Activated CD4-positive, alpha-beta T cell treated with anti-CD3 and anti-CD28 coated beads, Interleukin-10, Interleukin-2, amounts not matched to agents 100 ng/mL and 50 ng/mL, durations not matched to agents 16 hours and 8 hours (primary cell): Measurements from ENCODE around the gene RNLS.
A peak's percentile ranks its signal among the peaks of the same experiment; 100 is the strongest.

Experiments
- DNase-seq: peaks from one replicate; pipeline ENCODE4 v3.0.0-alpha.2; 2020

The RNLS gene

DNA sequence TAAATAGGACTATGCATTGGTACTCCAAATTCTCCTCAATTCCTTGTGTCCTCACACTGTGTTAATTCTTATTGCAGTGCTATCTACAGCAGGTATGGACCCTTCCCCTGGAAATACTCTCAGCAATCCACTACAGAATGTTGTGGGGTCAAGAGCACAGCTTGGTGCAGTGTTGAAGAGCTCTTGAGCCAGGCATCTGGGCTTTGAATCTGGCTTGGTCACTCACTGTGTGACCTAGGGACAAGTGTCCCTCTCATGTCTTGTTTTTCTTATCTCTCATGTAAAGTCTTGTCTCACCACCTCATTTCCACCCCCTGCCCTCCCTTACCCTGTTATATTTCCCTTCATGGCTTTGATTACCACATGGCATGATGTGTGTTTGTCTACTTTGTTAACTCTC is 159.4 kb downstream of the RNLS start:
- no peak for DNase-seq

DNA sequence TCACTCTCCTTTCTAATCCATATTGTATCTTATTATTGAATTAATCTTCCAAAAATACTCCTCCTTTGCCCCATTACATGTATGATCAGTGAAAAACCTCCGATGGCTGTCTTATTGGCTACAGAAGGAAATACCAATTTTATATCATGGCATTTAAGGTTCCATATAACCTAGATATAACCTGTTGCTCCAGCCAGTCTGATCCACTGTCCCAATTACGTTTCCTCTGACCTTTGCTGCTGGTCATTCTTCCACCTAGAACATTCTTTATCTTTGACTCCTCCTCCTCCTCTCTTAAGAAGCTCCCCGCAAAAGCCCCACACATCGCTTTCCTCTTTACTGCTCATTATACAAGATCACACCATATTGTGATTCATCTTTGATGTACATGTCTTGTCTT is 161.5 kb downstream of the RNLS start:
- DNase-seq, result no peak

DNA sequence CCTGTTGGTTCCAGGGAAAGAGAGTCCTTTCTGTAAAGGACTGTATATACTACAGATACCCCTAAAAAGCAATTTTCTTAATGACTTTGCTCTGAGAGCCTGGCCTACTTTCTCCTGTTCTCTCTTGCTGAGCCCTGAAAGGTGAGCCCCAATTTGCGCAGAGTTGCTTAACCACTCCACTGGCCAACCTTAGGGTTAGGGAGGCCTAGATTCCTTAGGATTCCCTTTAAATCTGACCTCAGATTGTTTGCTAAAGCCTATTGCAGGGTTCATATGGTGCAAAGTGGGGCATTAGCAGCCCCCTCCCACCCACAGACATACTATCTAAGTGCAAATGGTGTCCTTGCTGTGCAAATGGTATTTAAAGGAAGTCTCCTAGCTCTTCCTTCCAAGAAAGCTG is 164.2 kb downstream of the RNLS start:
- DNase-seq, result no peak

DNA sequence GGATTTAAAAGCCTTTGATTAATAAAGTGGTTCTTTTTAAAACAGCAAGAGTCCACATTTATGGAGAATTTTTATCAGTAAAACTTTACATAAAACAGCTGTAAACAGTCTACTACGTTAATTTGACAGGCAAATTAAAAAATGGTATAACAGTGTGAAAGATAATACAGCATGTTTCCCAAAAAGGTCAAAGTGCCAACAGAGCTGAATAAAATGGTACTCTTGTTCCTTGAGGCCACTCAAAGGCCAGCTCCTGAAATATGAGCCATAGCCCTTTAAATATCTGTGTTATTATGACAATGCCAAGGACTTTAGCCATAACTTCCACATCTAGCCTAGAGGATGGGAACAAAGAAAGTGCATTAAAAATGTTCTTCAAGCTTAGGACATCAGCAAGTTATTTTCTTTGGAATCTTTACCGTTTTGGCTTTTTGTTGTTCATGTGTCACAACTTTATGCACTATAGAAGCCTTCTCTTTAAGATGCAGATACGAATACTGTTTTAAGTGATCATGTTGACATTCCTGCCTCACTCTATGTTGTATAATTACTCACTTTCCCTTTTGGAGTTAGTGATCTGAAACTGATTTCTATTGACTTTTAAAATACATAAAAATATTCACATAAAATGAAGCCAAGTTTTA is 165.6 kb downstream of the RNLS start:
- no peak for DNase-seq

DNA sequence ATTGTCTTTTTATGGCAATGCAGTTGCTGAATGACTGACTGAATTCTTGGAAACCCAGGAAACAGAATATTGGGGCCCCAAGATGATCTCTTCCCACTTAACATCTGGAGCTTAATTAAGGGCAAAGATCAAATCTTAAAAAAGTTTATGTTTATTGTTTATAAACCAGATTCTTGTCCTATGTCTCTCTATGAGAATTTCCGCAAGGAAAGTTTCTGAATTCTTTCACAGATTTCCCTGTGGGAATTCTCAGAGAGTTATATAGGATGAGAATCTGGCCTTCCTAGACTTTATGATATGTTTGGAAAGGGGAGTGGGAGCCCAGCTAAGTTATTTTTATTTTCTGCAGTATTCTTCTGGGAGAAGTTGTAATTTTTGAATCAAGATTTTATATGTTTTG is 166.3 kb downstream of the RNLS start:
- DNase-seq, result no peak

DNA sequence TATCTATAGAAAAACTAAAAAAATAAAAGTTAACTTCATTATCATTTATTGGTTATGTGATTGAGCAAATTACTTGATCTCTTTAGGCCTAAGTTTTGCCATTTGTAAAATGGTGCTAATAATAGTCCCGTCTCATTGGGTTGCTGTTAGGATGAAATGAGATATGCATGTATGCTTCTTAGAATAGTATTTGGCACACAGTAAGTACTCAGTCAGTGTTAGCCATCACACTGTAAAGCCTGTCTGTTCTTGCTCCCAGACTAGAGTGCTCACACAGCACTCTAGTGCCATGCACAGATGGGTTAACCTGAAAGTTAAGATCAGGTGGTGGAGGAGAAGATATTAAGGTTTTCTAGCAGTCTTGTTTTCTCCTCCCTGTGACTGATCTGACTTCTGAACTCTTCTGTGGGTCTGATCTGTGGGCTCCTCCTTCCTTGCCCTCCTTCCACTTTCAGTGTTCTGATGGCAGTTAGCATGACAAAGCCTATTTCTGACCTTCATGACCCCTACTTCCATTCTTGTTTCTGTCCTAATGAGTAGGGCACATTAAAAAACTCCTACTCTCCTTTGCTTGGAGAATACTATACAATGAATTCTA is 167.5 kb downstream of the RNLS start:
- DNase-seq, result no peak

DNA sequence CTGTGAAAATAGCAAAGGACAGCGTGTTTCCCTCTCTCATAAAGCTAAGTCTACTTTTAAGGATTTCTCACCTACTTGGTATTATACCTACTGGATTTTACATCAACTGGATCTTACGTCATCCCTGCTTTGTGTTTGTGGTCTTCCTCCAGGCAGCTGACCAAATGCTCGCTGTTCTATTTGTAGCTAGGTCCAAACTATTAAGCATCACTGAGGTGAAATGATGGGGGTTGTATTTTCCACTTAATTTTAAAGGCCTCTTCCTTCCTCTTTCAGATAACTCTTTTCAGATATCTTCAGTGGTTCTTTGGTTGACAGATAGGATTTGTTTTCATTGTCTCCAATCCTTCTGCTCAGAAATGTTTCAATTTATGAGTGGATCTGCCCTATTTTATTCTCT is 169.7 kb downstream of the RNLS start:
- no peak for DNase-seq

DNA sequence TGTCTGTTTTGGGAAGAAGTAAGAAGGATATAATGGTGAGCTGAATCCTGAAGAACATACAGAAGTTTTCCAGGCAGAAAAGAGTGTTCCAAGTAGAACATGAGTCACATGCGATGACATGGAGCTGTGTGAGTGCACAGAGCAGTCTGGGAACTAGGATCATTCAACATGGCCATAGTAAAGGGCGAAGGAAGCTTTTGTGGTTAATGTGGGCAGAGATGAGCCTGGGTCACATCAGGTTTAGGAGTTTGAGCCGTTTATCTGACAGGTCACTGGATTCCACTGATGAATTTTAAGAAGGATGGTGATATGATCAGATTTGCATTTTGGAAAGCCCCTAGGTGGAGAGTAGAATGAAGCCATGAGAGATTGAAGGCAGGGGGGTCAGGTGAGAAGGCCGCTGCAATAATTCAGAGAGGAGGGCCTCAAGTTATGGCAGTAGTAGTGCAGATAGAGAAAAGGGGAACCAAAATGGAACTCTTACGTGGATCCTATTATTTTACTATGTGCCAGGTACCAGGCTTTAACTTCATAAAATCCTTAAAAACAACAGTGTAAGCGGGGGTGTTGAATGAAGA is 171.3 kb downstream of the RNLS start:
- DNase-seq, result no peak

DNA sequence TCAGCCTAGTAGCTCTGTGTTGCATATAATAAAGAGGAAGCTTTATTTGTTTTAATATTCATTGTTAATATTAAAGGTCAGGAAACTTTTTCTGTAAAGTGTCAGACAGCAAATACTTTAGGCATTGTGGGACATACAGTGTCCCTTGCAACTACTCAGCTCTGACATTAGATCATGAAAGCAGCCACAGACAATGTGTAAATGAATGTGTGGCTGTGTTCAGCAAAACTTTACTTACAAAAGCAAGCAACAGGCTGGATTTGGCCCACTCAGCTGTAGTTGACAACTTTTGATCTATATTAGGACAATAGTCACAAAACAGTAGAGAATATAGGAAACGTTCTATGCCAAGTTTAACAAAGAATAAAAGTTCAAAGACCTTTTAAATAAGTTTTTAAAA is 173.3 kb downstream of the RNLS start:
- DNase-seq, result no peak

DNA sequence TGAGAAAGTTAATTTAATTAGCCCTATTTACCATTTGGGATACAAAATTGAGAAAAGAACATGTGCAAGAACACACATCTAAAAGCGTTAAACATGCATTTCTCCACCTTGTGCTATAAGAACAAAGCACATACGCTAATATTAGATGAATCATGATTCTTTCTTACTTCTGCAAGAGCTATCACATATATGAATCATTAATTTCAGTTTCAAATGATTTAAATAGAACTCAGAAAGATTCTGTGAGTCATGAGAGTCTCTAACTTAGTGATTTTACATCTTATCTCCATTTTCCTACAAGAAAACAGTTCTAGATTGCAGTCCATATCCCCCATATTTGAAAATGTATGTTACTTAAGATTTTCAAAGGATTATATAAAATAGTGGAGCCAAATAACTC is 173.9 kb downstream of the RNLS start:
- peak; percentile 15 for DNase-seq

DNA sequence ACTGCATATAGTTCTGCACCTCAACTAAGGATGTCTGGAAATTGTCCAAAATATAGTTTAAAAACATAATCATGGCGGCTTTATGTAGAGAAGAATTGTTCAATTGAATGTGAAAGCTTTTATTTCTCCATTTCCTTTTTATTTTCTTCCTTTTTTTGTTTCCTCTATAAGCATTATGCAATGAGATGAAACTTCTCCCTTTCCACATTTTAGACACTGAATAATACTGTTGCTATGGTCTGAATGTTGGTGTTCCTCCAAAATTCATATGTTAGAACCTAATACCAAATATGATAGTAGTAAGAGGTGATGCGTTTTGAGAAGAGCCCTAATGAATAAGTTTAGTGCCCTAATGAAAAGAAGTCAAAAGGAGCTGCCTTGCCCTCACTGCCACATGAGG is 175.0 kb downstream of the RNLS start:
- no peak for DNase-seq

DNA sequence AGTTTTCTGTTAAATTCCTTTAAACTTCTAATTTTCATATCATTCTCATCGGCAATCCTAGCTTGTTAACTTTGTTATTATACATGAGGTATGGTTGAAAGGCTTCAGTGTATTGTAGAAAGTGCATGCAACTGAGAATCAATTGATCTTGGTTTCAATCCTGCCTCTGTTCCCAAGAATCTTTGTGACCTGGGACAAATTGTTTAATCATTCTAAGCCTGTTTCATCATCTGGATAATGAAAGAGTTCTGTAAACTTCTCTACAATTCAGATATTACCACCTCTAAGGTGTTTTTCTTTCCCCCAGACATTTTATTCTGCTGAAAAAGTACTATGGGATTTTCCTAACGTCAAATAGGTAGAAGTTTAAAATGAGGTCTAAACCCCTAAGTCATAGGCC is 179.0 kb downstream of the RNLS start:
- DNase-seq, result no peak

DNA sequence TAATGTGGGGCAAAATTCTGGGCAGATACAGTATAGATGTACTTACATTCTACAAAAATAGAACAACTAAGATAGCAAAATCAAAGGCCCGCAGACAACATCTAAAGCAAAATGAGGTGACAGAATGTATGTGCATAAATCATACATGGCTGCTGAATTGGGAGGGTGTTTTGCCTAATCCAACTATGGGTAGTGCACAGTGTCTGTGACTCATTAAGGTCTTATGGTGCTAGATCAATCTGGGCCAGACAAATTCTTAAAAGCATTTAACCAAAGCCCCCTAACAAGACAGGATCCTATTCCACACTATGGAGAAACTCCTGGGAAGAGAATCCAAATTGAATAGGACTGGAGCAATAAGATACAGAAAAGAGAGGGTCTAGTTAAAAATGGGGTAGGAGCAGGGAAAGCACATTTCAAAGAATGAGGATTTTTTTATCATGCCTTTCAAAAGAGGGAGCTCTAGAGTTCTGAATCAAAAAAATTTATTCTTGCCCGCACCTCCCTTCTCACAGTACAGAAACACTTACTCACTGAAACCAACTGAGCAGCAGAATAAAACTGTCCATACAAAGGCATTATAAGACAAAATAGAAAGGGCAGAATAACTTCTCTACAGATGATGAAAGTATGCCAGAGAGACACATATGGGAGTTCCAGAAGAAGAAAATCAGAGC is 181.3 kb downstream of the RNLS start:
- DNase-seq, result peak; percentile 22

DNA sequence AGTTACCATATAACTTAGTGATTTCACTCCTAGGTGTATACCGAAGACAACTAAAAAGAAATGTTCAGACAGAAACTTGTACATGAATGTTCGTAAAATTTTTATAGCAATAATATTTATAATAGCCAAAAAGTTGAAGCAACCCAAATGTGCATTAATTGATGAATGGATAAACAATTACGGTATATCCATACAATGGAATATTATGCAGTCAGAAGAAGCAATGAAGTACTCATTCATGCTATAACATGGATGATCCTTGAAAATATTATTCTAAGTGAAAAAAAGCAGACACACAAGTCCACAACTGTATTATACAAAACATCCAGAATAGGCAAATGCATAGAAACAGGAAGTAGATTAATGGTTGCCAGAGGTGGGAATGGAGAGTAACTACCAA is 183.9 kb downstream of the RNLS start:
- DNase-seq, result no peak

DNA sequence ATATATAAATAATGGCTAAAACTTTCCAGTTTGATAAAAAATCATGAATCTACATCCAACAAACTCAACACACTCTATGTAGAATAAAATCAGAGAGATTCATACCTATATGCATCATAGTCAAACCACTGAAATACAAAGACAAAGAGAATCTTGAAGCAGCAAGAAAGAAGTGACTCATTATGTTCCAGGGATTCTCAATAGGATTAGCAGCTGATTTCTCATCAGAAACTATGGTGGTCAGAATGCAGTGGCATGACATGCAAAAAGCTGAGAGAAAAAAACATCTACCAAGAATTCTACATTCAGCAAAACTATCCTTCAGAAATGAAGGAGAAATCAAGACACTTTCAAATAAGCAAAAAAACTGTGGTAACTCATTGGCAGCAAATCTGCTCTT is 187.4 kb downstream of the RNLS start:
- no peak for DNase-seq

DNA sequence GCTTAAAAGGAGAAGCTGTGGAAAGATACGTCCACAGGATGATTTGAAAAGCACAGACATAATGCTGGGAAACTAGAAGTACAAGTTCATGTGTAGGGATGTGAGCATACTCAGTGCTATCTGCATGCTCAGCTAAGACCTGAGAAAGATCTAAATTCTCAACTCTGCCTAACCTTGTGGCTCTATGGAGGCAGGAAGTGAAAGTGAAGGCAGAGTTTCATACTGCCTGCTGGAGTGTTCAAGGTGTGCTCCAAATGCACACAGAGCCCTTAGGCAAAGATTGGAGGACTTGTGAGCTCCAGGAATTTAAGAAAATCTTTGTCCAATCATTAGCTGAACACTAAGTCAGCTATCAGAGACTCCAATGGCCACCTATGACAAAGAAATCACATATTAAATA is 190.9 kb downstream of the RNLS start:
- DNase-seq, result peak; percentile 69

DNA sequence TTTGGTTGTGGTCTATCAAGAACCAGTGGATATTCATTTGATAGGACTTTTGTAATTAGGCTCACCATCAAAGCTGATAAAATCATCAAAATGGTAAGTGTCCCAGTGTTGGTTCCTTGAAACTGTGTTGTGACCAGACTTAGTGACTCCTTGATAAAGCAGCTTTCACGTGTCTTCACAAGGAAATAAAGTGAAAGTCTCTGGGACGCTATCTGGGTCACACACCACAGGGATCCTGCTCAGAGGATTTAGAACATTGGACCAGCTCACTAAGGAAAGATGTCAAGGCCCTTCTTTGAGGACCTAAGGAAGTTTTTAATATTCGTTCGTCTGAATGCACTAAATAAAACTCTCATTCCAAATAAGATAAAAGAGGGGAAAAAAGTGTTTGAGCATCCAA is 193.1 kb downstream of the RNLS start:
- no peak for DNase-seq

DNA sequence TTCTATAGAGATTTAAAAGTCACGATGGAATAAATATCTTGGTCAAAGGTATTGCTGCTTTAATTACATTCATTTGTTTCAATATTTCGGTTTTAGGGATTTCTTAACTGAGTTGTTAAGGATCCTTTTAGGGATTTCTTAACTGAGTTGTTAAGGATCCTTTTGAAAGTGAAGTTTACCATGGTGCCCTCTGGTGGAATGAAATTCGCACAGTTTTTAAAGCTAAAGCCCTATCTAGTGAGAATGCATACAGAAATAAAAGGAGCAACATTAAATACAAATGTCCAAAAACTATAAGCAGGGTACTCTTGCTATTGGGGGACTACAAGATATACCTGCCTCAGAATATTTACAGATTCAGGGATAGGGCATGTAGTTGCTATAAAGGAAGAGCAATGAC is 193.7 kb downstream of the RNLS start:
- DNase-seq, result peak; percentile 55

DNA sequence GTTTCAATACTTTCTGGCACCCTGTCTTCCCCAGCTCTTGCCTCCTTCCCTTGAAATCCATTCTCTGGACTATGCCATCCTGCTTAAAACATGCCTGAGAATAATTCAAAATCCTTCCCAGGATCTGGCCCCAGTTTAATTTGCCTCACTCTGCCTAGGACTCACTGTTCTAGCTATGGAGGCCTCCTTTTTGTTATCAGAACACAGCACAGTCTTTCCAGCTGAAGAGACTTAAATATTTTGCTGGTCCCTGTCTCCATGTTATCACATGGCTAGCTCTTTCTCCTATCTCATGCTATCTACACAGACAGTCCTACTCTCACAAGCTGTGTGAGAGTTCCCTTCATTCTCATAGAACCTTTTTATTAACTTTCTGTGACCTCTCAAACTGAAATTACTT is 194.8 kb downstream of the RNLS start:
- no peak for DNase-seq

DNA sequence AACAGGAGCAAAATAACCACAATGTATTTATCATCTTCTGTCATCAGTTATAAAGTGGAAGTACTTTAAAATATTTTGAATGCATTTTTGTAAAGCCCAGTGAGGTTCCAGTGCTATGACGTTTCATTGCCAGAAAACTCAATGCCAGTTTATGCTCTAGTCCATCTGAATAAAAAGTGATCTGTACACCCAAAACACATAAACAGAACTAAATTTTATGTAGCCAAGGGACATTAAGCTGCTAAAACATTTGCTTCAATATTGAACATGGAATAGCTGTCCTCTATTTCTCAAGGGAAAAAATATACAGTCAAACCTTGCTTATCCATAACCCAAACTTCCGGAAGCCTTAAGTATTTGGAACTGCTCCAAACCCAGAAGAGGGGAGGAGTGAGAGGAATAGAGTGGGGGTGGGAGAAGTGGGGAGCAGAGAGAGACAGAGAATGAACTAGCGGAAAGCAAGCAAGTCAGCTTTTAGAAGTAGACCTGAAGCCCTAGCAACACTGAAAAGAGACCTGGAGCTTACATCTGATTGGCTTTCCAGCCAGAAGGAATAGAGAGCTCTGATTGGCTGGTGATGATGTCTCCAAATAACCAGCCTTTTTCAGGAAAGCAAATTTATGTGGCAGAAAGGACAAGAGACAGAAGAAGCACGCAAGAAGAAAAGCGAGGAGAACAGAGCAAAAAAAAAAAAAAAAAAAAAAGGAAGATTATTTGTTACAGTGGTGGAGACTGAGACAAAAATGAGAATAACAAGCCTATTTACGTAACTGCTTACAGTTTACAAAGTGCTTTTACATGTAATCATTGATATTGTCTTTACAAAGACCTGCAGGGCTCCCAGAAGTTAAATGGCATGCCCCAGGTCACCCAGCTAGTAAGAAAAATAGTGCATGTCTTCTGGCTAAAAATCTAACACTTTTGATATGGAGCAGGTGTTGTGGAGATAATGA is 196.0 kb downstream of the RNLS start:
- DNase-seq, result peak; percentile 32

DNA sequence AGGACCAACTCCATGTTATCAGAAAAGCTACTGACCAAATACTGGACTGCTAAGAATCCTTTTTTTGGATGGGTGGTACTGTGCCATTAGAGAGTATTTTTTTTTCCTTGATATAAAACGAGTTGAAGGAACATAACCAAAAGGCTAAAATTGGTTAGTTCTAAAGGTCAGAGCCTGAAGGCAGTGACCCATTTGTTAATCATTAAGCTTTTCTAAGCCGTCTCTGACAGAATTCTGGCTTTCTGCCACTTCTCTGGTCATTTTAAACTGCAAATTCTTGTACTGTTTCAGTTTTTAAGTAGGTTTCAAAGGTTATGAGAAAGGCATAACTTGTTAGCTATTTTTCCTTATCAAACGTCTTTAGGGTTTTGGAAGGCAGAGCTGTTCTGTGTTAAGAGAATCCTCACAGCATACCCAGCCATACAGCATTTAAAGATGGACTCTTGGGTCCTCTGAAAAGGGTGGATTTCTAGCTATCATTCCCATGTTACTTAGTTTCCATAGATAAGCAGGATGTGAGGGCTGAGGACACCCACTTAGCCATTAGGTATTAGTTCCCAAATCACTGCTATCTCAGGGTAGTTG is 196.8 kb downstream of the RNLS start:
- no peak for DNase-seq

DNA sequence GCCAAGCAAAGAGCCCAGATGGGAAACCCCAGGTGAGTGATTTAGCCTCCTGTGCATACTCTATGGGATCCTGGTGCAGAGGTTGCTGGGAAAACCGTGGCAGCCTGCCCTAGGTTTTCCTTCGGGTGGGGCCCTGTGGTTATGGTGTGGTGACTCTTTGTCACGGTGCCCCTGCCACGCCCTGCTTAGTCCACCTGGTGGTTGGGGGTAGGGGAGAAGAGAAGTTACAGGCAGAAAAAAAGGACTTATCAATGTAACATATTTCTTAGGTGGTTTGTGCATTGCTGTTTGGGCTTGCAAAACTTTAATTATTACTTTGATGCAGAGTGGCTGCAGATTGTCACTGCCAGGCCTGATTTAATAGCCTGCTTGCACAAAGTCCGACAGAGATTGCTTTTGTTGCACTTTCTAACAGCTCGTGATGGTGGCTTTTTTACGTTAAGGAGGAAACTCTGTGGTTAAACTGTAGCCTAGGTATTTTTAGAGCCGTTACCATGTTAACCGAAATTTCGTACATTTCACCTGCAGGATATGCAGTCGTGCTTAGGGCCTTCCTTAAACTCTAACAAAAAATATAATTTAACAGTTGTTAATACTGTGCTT is 197.4 kb downstream of the RNLS start:
- peak; percentile 88 for DNase-seq
